GM19468 (cell line): Measurements from ENCODE around the gene MAML2.
A peak's percentile ranks its signal among the peaks of the same experiment; 100 is the strongest.

ENCODE experiments used
- ATAC-seq: cut with Tn5 transposase; IDR thresholded peaks from one replicate; pipeline ENCODE4 v1.9.1; 2021; ENCODE audit warnings: mild to moderate bottlenecking, moderate library complexity, moderate number of reproducible peaks; ENCODE audit not compliant: unreplicated experiment; ENCODE audit errors: extremely low read depth

MAML2 gene

DNA sequence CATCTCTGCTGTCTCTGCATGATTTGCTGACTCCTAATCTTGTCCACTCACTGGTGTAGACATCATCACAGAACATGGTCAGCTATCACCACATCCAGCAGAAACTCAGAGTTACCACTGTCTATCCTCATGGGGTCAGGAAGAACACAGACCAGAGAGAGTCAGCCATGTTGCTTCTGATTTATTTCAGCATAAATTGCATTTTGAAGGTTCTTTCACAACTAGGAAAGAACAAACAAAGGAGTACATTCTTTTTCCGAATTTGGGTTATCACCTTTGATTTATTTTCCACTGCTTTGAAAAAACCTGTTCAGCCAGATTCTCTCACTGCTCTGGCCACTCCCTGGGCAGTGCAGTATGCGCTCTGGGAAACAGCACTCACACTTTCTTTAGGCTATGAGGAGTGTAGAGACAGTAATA is 247.1 kb downstream of the MAML2 start:
- ATAC-seq: no peak

DNA sequence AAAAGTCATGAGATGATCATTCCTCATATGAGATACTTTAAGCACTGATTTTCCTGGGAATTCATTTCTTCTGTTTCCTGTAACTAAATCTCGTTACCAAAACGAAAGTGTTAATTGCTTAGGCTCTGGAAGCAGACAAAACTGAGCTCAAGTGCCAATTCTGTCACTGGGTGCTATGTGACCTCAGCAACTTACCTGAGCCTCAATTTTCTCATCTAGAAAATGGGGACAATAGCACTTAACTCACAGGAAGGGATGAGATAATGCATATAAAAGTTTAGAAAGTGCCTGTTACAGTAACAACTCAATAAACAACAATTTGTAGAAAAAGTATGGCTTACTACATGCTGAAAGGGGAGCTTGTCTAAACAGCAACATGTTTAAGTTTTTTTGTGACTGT is 248.8 kb downstream of the MAML2 start:
- ATAC-seq: no peak

DNA sequence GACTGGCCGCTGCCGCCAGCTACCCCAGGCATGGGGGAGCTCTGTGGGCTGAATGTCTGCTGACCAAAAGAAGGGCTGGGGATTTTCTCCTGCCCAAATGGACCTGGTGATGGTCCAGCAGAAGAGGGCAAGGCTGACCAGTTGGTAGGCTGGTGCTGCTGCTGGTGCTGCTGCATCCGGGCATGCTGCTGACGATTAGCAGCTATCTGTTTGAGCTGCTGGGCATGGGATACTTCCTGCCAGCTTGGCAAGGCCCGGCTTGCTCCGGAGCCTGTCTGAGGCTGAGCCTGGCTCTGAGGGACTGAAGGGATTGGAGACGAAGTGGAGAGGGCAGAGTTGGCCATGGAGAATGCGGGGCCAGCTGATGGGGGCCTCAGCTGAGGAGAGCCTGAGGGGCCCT is 250.5 kb downstream of the MAML2 start:
- ATAC-seq: no peak

DNA sequence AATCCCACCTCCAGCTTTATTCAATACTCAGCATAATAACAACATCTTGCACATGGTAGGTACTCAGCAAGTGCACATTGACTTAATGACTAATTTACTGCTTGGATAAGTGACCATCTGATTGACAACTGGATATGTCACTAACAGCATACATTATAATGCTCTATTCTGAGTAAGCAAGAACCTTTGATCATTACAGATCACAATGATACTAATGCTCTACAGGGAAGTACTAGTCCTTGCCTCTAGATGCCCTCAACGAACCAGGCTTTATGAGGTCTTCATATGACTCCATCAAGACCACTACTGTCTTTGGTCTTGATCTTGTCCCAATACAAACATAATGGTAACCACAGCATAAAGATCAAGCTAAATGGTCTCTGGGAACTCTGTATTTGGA is 251.5 kb downstream of the MAML2 start:
- no peak for ATAC-seq

DNA sequence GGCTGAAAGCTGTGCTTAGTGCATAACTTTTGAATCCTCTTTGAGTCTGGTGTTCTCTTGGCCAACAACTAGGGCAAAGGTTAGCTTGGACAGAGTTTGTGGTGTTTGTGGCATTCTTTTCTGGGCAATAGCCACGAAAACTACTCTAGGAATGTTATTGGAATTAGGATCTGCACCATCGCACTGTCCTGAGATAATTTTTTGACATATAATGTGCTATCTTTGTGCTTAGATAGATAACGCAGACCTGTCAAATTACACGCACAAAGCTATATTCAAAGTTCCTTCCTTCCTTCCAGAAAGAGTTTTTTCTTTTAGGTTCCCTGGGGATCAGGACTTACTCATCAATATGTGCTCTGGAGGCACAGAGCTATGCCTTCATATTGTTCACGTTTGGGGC is 252.3 kb downstream of the MAML2 start:
- no peak for ATAC-seq

DNA sequence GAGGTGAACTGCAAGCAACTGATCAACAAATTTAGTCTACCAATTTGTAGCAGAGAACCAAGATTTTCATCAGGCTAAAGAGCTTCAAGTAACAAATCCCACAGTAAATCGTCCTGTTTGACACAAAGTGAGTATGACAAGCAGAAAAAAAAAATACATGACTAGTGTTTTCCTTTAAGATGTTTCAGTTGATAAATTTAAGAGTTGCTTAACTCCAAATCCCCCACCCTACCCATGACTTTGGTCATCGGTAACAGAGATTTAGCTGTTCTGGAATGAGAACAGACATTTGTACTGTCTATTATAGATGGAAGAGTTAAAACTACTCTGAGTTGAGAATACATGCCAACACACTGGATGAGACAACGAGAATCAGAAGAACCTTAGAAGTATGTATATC is 254.1 kb downstream of the MAML2 start:
- ATAC-seq: no peak

DNA sequence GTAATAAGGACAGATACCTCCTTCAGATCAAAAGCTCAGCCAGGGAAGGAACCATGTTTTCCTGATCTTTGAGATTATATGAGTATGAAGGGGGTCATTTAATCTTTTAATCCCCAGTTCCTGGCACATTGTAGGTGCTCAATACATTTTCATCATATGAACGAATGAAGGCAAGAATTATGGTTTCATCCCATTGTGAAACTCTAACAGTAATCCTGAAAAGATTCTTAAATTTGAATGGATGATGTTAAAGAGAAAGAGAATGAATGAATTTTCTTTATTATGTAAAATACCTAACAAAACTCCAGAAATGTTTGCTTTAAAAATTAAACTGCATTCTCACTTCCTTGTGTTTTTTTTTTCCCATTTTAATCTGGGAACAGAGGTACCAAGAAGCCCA is 256.9 kb downstream of the MAML2 start:
- ATAC-seq: no peak

DNA sequence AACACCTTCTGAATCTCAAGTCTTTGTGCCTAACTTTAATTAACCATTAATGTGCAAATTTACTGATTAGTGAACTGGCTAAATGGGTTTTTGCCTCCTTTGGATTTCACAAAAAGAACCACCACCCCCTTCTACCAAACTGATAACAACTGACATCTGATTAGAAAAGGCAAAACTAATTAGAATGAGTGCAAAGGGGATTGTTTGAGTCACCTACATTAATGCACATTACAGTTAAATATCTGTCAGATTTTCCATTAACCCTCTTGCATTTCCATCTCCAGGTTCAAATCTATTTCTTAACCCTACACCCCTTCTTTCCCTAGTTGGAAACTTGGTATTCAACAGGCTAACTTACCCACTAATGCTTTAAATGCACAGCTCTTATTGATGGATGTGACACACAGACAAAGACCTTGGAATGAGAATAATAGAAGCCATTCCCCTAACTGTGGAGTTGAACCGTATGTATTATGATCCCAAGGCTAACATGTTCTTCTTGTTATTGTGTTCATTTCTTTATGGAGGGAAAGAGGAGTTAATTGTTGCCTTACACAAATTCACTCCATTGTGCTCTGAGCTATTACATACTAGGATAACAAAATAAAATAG is 257.6 kb downstream of the MAML2 start:
- ATAC-seq: no peak

DNA sequence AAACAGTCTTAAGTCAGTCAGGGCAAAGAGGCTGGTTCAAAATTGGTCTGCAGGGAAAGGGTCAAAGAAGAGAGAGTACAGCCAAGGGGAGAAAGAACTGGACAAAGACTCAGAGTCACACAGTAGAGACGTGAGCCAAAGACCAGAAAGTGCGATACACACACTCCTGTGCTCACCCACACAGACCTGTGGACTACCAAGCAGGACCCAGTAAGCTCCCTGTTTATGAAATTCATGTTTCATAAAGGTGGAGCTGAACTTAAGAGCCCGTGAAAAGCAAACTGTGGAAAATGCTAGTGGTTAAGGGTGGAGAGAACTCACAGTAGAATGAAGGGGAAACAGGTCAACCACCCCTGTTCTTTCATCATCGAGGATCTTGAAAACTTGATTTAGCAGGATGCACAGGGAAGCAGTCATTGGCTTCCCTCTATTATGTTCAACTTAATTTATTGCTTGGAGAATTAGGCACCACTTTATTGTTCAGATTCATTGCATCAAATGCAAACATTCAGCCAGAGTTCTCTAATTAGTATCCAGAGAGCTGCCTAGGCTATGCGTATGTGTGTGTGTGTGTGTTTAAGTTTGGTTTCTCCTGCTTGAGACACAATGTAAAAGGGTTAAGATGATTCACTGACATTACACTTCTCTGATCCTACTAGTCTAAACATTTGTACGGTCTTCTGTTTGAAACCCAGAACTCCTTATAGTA is 258.2 kb downstream of the MAML2 start:
- ATAC-seq: no peak

DNA sequence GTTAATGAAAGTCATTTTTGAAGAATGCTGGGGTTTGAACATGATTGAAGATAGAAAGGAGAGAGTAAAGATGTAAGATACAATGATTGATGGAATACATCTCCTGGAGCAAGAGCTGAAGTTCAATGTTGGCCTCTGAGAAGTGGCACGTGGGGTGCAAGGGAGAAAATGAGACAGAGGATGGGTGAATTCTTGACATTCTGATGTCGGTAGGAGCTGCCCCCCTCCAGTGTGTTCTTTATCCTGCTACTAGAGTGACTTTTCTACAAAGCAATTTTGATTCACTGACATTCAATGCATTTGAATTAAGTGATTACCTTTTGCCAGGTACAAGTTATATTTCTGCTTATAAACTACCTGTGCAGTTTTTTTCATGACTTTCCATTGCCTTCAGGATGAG is 260.1 kb downstream of the MAML2 start:
- ATAC-seq: no peak

DNA sequence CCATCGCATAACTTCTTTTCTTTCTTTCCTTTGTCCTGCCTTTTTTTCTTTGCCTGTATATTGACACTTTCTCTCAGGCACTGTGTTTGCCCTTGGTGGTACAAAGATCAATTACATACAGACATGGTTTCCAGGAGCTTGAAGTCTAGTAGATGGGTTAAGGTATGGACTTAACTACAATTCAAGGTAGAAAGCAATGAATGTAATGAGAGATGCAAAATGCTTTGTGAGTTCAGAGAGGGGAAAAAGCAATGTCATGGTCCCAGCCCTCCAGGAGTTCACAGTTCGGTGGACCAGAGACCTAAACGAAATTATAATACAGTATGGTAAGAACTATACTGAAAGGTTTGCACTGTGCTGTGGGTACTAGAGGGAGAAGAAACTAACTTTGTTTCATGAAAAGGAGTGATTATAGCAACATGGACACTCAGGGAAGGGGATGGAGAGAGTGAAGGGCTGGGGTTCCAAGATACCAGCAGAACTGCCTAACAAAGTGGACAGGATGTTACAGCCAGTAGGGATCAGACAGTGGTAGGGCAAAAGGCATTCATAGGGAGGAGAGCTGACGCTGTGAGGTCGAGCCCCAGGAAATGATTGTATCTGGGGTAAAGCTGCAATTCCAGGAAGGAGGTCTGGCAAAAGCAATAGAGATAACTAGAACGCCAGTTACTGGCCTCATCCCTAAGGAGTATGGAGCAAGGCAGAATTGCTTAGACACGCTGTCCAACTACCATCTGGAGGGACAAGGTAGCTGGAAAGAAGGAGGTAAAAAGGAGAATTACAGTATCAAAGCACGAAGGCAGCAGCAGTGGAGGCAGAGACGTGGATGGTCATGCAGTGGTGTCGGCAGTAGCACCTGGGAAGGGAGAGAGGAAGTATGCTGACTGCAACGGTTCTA is 260.7 kb downstream of the MAML2 start:
- ATAC-seq: no peak

DNA sequence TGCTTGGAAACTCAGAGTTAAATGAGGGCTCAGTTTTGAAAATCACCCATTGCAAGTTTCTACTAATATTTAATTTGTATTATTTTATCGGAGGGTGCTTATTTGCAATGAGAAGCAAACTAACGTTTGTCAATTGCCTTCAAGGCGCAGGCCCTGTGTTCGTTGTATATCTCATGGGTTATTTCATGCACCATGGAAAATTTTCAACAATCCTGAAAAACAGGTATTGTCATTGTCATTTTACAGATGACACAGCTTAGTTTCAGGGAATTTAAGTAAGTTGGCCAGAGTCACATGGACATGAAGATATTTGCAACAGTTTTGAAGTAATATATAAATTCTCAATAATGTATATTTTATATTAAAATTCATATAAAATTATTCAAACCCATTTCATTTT is 261.4 kb downstream of the MAML2 start:
- no peak for ATAC-seq

DNA sequence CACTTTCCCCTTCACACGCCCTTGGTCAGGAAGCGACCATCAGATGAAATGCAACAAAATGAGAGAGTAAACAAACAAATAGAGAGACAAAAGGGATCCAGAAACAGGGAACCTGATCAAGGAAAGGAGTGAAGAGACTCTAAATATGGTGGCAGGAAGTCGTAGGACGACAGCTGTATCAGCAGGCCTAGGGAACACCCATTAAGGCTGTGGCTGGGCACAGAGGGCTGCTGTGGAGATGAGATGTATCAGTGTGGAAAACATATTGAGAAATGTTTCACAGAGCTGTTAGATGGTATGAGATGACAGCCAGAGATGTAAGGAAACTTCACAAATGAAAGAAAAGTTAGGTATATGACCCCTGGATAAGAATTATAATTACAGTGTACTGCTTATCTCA is 263.3 kb downstream of the MAML2 start:
- ATAC-seq: no peak

DNA sequence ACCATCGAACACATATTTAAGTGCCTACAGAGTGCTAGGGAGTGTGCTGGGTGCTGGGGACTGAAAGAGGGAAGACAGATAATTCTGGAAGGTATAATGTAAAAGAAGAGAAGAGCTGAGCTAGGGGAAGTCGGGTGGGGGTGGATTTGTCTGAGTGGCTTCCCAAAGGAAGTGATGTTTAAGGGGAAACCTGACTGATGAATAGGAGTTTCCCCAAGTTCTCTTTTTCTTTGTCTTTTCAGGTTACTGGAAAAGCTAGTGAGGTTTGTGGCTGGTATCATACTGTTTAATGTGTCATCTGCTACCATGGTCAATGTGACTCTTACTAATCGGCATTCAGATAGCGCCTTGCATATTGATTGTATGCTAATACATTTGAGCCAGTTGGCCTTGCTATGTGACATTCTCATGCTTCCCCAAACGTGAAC is 267.4 kb downstream of the MAML2 start:
- ATAC-seq: peak; percentile 48

DNA sequence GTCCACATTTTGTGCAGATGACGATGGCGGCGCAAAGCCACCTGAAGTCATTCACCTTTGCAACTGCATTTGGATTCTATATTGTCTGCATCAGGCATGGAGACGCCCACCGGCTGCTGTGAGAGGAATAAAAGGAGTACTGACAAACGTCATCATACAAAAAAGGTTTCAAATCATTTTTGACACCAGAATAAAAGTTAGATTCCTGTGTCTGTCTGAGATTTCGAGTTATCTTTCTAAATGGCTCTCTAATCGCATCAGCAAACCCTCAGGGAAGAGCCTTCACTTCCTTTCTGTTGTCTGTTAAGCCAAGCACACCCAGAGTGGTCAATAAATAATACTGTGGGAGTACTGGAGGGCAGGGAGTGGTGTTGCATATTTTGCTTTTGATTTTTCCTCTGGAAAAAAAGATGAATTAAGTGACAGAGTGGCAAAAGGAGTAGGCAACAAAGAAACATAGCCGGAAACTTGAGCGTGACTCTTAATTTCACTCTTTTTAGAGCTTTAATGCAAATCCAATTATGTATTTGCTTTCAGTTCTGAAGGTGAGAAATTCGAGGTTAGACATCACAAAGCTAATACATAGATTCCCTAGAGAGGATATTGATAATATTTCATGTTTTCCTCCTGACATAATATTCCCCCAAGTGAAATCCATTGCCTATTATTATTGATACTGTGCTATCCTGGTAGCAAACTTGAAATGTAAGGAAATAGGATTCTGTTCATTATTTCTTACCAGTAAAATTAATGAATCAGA is 268.3 kb downstream of the MAML2 start:
- no peak for ATAC-seq

DNA sequence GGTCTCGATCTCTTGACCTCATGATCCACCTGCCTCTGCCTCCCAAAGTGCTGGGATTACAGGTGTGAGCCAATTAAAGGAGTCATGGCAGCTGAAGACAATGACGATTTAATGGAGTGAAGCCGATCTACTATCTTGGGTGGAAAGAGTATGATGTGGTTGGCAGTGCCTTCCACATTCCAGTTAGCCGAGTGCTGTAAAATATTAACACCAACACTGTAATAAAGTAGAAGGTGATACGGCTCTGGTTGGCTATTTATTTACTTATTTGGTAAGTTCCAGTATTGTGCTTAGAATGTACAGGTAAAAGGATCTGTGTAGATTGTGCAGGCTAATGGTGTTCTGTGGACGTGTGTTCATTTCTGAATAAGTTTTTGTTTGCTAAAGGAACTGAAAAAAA is 269.5 kb downstream of the MAML2 start:
- no peak for ATAC-seq

DNA sequence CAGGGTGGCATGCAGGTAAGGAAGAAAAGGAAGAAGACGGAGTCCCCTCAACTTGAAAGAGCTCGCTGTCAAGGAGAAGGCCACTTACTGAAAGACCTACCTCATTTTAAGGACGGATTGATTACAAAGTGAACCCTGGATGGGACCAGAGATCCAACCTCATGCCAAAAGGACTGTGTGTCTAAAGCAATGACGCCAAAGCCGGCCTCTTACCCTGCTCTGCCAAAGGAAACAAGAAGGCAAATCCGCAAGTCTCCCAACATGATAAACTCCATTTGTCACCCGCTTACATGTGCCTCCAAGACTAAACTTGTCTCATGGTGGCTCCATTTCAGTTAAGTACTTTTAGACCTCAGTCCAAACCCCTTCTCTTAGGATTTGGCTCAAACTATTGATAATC is 270.4 kb downstream of the MAML2 start:
- ATAC-seq: no peak

DNA sequence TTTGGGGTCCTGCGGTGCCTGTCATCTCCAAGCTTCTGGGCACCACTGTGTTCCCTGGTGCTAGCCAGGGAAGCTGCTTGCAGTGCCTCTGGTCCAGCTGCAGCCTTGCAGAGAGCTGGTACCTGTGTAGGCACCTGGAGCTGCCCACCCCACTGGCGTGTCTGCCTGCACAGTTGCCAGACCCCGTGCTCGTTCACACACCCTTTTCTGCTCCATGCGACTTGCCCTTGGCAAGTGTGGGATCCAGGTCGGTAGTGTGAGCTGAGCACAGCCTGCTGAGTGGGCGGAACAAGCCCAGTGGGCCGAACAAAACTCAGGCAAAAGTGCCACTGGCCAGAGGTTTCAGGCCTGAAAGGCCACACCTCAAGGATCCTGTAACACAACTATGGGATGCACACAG is 272.5 kb downstream of the MAML2 start:
- ATAC-seq: no peak

DNA sequence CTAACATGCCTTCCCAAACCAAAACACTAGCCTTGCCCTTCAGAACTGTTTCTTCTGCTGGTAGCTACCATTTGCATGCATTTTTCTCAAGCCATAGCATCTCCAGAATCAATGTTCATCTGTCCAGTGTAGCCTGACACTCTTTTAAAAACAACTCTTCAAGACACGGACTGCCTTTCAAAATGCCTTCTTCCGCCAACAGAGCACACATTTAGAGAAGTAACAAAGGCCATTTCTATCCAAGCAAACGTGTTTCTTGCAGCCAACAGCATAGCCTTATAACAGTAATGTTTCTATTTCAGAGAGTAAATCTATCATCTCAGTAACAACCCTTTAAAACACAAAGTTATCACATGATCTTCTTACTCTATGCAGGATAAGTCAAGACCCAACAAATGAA is 275.8 kb downstream of the MAML2 start:
- no peak for ATAC-seq

DNA sequence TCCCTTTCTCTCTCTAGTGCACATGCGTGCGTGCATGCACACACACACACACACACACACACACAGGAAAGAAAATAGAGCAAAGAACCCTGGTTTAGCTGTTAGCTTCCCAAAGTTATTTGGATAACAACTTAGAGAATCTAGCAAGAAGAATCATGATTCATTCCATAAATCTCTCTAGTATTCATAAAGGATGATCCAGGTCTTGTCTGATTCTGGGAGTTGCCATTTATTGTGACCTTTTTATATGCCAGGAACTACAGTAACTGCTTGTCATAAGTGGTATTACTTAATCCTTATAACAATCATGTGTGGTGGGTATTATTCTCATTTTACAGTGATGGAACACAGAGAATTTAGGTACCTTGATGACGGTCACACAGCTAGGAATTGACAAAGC is 277.6 kb downstream of the MAML2 start:
- ATAC-seq: no peak

DNA sequence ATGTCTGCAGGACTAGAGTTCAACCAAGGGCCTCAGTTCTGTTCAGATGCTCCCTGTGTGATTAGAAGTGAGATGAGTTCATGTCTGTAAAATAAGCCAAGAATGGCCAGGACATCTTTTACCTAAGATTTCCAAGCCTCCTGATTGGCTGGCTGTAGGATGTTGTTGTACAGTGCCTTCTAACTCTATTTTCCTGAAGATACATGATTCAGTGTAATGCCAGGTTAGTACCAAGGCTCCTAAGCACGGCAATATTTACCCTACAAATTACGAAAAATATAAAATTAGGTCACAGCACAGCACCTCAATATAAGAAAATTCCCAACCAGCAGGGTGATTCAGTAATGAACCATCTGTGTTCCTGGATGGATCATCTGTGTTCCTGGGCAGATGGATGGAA is 279.1 kb downstream of the MAML2 start:
- no peak for ATAC-seq
